GM12878 (cell line): ENCODE data around the gene TCEAL4. TPM values are rescaled to one million over a fixed set of nuclear protein-coding genes. Genes with fewer than 3 reads are reported as not detected.

Experiments
- ATAC-seq: fragments of 200-7000 bp; cut with Tn5 transposase; 3 replicates; pipeline ENCODE4 v1.9.1; 2020; ENCODE audit warnings: mild to moderate bottlenecking, moderate library complexity
- BruUV-seq: library from RNA; stranded (reverse); fragments of 400-500 nt; replicated peaks from 2 replicates; lab custom pipeline; 2021; lab: Mats Ljungman, UMichigan
- CTCF ChIA-PET: fragments of 300-600 bp; sonication (Branson Sonifier 250); formaldehyde crosslinking; extraction: SDS; loops from one replicate; lab custom pipeline; 2021; ENCODE audit warnings: inconsistent platforms; lab: Yijun Ruan, JAX
- POLR2A ChIA-PET: fragments of 350-600 bp; formaldehyde crosslinking; extraction: SDS; loops from one replicate; lab custom pipeline; 2021; ENCODE audit warnings: inconsistent platforms; lab: Charles Lee
- RAD21 ChIA-PET: fragments of 300-600 bp; sonication (Branson Sonifier 250); formaldehyde crosslinking; loops from one replicate; lab custom pipeline; 2023; ENCODE audit warnings: antibody characterized with exemption; ENCODE audit not compliant: unreplicated experiment; lab: Charles Lee
- SMC1A ChIA-PET: fragments of 300-600 bp; sonication (Branson Sonifier 250); formaldehyde crosslinking; loops from one replicate; lab custom pipeline; 2023; ENCODE audit not compliant: unreplicated experiment, uncharacterized antibody; lab: Charles Lee
- DNase-seq: peaks from one replicate; pipeline ENCODE4 v3.0.0-alpha.2; 2011; ENCODE audit warnings: low read depth, low spot score
- FAIRE-seq: peaks from 3 replicates; lab custom pipeline; 2011; peaks lifted over from hg19 to GRCh38; lab: Jason Lieb, UNC
- H2AFZ ChIP-seq: 2 replicates; pipeline ENCODE4 v1.6.0; 2011; ENCODE audit warnings: low read depth, low read length, control low read depth; ENCODE audit not compliant: control insufficient read depth
- H3K27ac ChIP-seq: 2 replicates; pipeline ENCODE4 v1.5.1; 2011; ENCODE audit warnings: control low read depth; ENCODE audit not compliant: control insufficient read depth, insufficient read depth
- H3K27me3 ChIP-seq, 2 experiments: replicated peaks in 1 of 2; 2 replicates each; pipeline versions ENCODE4 v1.6.0 to v1.6.1; 2011; ENCODE audit warnings: low read length in 1 of 2; ENCODE audit not compliant: control insufficient read depth in 2 of 2, insufficient read depth in 2 of 2
- H3K36me3 ChIP-seq, 2 experiments: 2 replicates each; pipeline ENCODE4 v1.5.1; 2011; ENCODE audit warnings: low read length in 1 of 2; ENCODE audit not compliant: control insufficient read depth in 2 of 2, insufficient read depth in 2 of 2
- H3K4me1 ChIP-seq: 2 replicates; pipeline ENCODE4 v1.6.1; 2011; ENCODE audit warnings: mild to moderate bottlenecking, low read length, moderate library complexity, mixed read lengths; ENCODE audit not compliant: control insufficient read depth, insufficient read depth
- H3K4me2 ChIP-seq: 2 replicates; pipeline ENCODE4 v1.6.0; 2011; ENCODE audit warnings: control low read depth; ENCODE audit not compliant: control insufficient read depth, insufficient read depth
- H3K4me3 ChIP-seq: fragments of 200-600 bp; sonication (generic); 2 replicates; pipeline ENCODE4 v1.5.1; 2016
- H3K79me2 ChIP-seq: 2 replicates; pipeline ENCODE4 v1.6.0; 2011; ENCODE audit warnings: low read length; ENCODE audit not compliant: control insufficient read depth, insufficient read depth
- H3K9ac ChIP-seq: 2 replicates; pipeline ENCODE4 v1.8.0; 2011; ENCODE audit warnings: low read length, control low read depth, mixed read lengths; ENCODE audit not compliant: control insufficient read depth, insufficient read depth
- H3K9me3 ChIP-seq: replicated peaks from 3 replicates; pipeline ENCODE4 v1.5.1; 2011; ENCODE audit warnings: mild to moderate bottlenecking, low read length; ENCODE audit not compliant: control insufficient read depth, insufficient read depth
- H4K20me1 ChIP-seq: 2 replicates; pipeline ENCODE4 v1.6.0; 2011; ENCODE audit not compliant: control insufficient read depth, insufficient read depth
- CTCF ChIP-seq, 3 experiments: IDR thresholded peaks in 2 of 3; conservative IDR thresholded peaks in 1 of 3; 2 replicates each; pipeline ENCODE4 v1.5.1; 2011; ENCODE audit warnings: low read depth in 3 of 3, low read length in 3 of 3, mild to moderate bottlenecking in 3 of 3, control low read depth in 2 of 3, moderate library complexity in 2 of 3, inconsistent platforms in 1 of 3, mixed read lengths in 1 of 3; ENCODE audit not compliant: control insufficient read depth in 2 of 3, insufficient read depth in 1 of 3; ENCODE audit errors: extremely low read depth in 1 of 3
- MEF2B ChIP-seq: fragments of 450-650 bp; IDR thresholded peaks from 2 replicates; pipeline ENCODE4 v1.6.1; 2018; ENCODE audit warnings: mild to moderate bottlenecking, moderate library complexity; ENCODE audit not compliant: partially characterized antibody, poor library complexity, severe bottlenecking
- SREBF1 ChIP-seq: IDR thresholded peaks from 2 replicates; pipeline ENCODE4 v1.6.1; 2012; ENCODE audit warnings: mild to moderate bottlenecking, low read length
- in situ Hi-C: fragments of 300-500 bp; cut with MboI; formaldehyde crosslinking; loops from 9 replicates; pipeline ENCODE4 v1.14.3; 2018; ENCODE audit warnings: mixed read lengths
- intact Hi-C: fragments of 100-400 bp; cut with micrococcal nuclease; formaldehyde crosslinking; loops from one replicate; pipeline ENCODE4 v1.14.2; 2022; ENCODE audit not compliant: unreplicated experiment
- polyA plus RNA-seq, 11 experiments: library from polyadenylated mRNA; depleted of rRNA in 4 of 11; unstranded in 6 of 11; stranded (reverse) in 5 of 11; fragments of >200 nt; fragmentation: Nextera tagmentation in 4 of 11; fragmentation: Illumina TruSeq in 1 of 11; extraction: Ambion mirVana in 4 of 11; extraction: Trizol in 1 of 11; gene quantifications; 1 replicate in 1 of 11; 2 replicates in 10 of 11; pipeline versions ENCODE4 v1.2.1 to v1.2.3, GENCODE V29; 2011 to 2016; ENCODE audit warnings: inconsistent platforms in 2 of 11, missing spikeins in 2 of 11, low read depth in 1 of 11
- total RNA-seq, 4 experiments: library from RNA; depleted of rRNA in 3 of 4; stranded (reverse); fragments of >200 nt in 3 of 4; fragmentation: Illumina TruSeq in 1 of 4; extraction: Trizol in 1 of 4; gene quantifications; 2 replicates each; pipeline versions ENCODE4 v1.2.1 to v1.2.3, GENCODE V29; 2013 to 2021

TCEAL4 gene
- total and polyA plus RNA-seq, 10 of the 15 experiments (the other 5 are each of a cell fraction or from before 2014, with no cell fraction given), result 9.6 to 63.8 (median 32.1) TPM

GRCh38 chrX:103615781-103616371 lies 30.6 kb downstream of the TCEAL4 start:
- no peak for FAIRE-seq

More at GRCh38 chrX:103615781-103616371, 30.6 kb downstream of the TCEAL4 start:
- ChIA-PET CTCF (interaction anchor here (2.2 kb wide), 1 partner anchor 11 kb away, joined by 6 read pairs; no protein-coding TSS in a partner anchor), POLR2A (no interaction called here), RAD21 (no interaction called here), SMC1A (interaction anchor here (1.0 kb wide), 1 partner anchor 21 kb away, joined by 3 read pairs; no protein-coding TSS in a partner anchor)
- TF ChIP-seq CTCF (IDR thresholded peaks at IDR 0.05 in 2 of 3, conservative IDR thresholded peaks at IDR 0.05 in 1 of 3; ENCODE audit: control insufficient read depth in 2 of 3, extremely low read depth in 1 of 3, insufficient read depth in 1 of 3, low read depth in 3 of 3, low read length in 3 of 3) (no peak), SREBF1 (no peak), MEF2B (no peak)
- no peaks in the 10 kb centered on the region for H4K20me1 ChIP-seq
- H3K9me3 ChIP-seq, result no peaks in the 10 kb centered on the region
- no peak for DNase-seq
- no peak overlapping the region for H3K27ac ChIP-seq
- no TSS peak for BruUV-seq
- ATAC-seq, result no peak
- in situ Hi-C loops, result no loop called here
- no peak overlapping the region for H3K9ac ChIP-seq
- H3K4me1 ChIP-seq, result no peaks in the 10 kb centered on the region
- H3K79me2 ChIP-seq, result no peaks in the 10 kb centered on the region
- no peaks in the 10 kb centered on the region for H3K27me3 ChIP-seq
- no peak overlapping the region for H3K4me3 ChIP-seq
- no peak overlapping the region for H2AFZ ChIP-seq
- H3K36me3 ChIP-seq, result no peaks in the 10 kb centered on the region
- intact Hi-C loops, result no loop called here
- H3K4me2 ChIP-seq, result no peak overlapping the region
